ENCODE data around the gene RREB1. TPM values are rescaled to one million over a fixed set of nuclear protein-coding genes. Genes with fewer than 3 reads are reported as not detected.

Gene RREB1
- total RNA-seq, 1 donor from 2014 or later: 41.8 TPM

DNA sequence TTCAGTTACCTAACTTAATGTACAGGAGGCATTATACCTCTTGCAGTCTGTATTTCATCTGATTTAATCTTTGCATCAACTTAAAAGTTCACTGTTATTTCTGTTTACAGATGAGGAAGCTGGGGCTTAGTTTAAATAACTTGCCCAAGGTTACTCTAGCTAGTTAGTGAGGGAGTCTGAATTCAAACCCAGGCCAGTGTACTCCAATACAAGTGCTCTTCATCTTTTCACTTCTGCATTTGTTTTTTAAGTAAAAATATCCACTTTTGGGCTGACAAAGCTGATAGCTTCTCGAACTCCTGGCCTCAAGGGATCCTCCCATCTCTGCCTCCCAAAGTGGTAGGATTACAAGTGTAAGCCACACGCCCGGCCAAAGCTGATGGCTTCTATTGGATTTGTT is 23.6 kb downstream of the RREB1 start:
- Histone ChIP-seq H3K4me3 (ENCODE audit: insufficient read depth, low read depth, low read length) (no peak overlapping the region), H2AFZ (ENCODE audit: low read depth, low read length) (no peak overlapping the region), H3K27me3 (ENCODE audit: insufficient read depth, low read length) (no peaks in the 10 kb centered on the region), H3K36me3 (ENCODE audit: insufficient read depth, low read length) (no peaks in the 10 kb centered on the region), H3K4me1 (ENCODE audit: insufficient read depth, low read length) (peaks cover 4% of the 10 kb centered on the region), H3K27ac (ENCODE audit: low read depth, low read length) (no peak overlapping the region), H4K20me1 (ENCODE audit: insufficient read depth, low read length) (peaks cover 89% of the 10 kb centered on the region), H3K9me3 (ENCODE audit: insufficient read depth, low read depth, low read length) (no peaks in the 10 kb centered on the region), H3K4me2 (ENCODE audit: low read length) (no peak overlapping the region), H3K79me2 (ENCODE audit: insufficient read depth, low read length) (peaks cover 97% of the 10 kb centered on the region), H3K9ac (ENCODE audit: low read length) (no peak overlapping the region)
- Mint-ChIP-seq H3K4me3 (ENCODE audit: unreplicated experiment) (no peak overlapping the region), H3K27ac (ENCODE audit: unreplicated experiment) (no peak overlapping the region), H3K36me3 (ENCODE audit: low read depth, unreplicated experiment) (no peaks in the 10 kb centered on the region), H3K4me1 (ENCODE audit: low read depth, unreplicated experiment) (peaks cover 24% of the 10 kb centered on the region), H3K9me3 (ENCODE audit: unreplicated experiment) (no peaks in the 10 kb centered on the region), H3K27me3 (ENCODE audit: low read depth, unreplicated experiment) (no peaks in the 10 kb centered on the region)
- TF ChIP-seq, protein P1, sequence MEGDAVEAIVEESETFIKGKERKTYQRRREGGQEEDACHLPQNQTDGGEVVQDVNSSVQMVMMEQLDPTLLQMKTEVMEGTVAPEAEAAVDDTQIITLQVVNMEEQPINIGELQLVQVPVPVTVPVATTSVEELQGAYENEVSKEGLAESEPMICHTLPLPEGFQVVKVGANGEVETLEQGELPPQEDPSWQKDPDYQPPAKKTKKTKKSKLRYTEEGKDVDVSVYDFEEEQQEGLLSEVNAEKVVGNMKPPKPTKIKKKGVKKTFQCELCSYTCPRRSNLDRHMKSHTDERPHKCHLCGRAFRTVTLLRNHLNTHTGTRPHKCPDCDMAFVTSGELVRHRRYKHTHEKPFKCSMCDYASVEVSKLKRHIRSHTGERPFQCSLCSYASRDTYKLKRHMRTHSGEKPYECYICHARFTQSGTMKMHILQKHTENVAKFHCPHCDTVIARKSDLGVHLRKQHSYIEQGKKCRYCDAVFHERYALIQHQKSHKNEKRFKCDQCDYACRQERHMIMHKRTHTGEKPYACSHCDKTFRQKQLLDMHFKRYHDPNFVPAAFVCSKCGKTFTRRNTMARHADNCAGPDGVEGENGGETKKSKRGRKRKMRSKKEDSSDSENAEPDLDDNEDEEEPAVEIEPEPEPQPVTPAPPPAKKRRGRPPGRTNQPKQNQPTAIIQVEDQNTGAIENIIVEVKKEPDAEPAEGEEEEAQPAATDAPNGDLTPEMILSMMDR (IDR thresholded peaks at IDR 0.05; ENCODE audit: insufficient read depth, low read depth, low read length): no peak
- no peak for TF ChIP-seq EZH2 (IDR thresholded peaks at IDR 0.05; ENCODE audit: insufficient read depth, low read length)
- no peak for DNase-seq (ENCODE audit: low read depth)
- FAIRE-seq: no peak

DNA sequence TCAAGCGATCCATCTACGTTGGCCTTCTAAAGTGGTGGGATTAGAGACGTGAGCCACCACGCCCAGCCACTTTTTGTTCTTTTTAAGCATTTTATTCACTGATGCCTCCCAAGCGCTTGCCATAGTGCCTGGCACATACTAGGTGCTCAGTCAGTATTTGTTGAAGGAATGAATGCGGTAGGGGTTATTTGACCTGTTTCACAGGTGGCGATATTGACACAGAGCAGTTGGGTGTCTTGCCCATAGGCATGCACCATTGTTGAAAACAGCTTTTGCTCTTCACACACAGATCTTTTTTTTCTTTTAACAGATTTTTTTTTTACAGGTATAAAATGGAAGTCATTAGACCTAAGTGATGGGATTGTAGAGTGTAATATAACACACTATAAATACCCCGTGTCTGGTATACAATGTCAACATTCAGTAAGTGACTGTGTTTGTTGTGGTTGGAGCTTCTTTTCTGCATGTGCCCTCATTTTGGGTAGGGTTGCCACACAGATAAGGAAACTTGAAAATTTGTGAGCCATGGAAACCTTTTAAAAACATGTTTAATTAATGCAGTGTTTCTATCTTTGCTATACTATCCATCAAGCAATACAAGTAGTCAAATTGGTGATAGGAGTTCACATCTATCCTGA is 24.8 kb downstream of the RREB1 start:
- Mint-ChIP-seq H3K27ac (ENCODE audit: unreplicated experiment) (no peak overlapping the region), H3K9me3 (ENCODE audit: unreplicated experiment) (no peaks in the 10 kb centered on the region), H3K4me1 (ENCODE audit: low read depth, unreplicated experiment) (peaks cover 19% of the 10 kb centered on the region), H3K36me3 (ENCODE audit: low read depth, unreplicated experiment) (no peaks in the 10 kb centered on the region), H3K4me3 (ENCODE audit: unreplicated experiment) (no peak overlapping the region), H3K27me3 (ENCODE audit: low read depth, unreplicated experiment) (no peaks in the 10 kb centered on the region)
- H3K36me3 ChIP-seq (ENCODE audit: insufficient read depth, low read length): no peaks in the 10 kb centered on the region
- no peak overlapping the region for H3K9ac ChIP-seq (ENCODE audit: low read length)
- H3K4me3 ChIP-seq (ENCODE audit: insufficient read depth, low read depth, low read length): no peak overlapping the region
- no peak for TF ChIP-seq EZH2 (IDR thresholded peaks at IDR 0.05; ENCODE audit: insufficient read depth, low read length)
- FAIRE-seq: no peak
- no peaks in the 10 kb centered on the region for H3K27me3 ChIP-seq (ENCODE audit: insufficient read depth, low read length)
- H4K20me1 ChIP-seq (ENCODE audit: insufficient read depth, low read length): peaks cover 87% of the 10 kb centered on the region
- peaks cover 12% of the 10 kb centered on the region for H3K4me1 ChIP-seq (ENCODE audit: insufficient read depth, low read length)
- no peaks in the 10 kb centered on the region for H3K9me3 ChIP-seq (ENCODE audit: insufficient read depth, low read depth, low read length)
- no peak overlapping the region for H3K4me2 ChIP-seq (ENCODE audit: low read length)
- H3K27ac ChIP-seq (ENCODE audit: low read depth, low read length): no peak overlapping the region
- H2AFZ ChIP-seq (ENCODE audit: low read depth, low read length): no peak overlapping the region
- DNase-seq (ENCODE audit: low read depth): no peak
- peaks cover 97% of the 10 kb centered on the region for H3K79me2 ChIP-seq (ENCODE audit: insufficient read depth, low read length)

GRCh38 chr6:7134999-7135745 is 27.4 kb downstream of the RREB1 start:
- Histone ChIP-seq H3K9ac (ENCODE audit: low read length) (no peak overlapping the region), H3K4me2 (ENCODE audit: low read length) (no peak overlapping the region), H2AFZ (ENCODE audit: low read depth, low read length) (no peak overlapping the region), H3K27ac (ENCODE audit: low read depth, low read length) (no peak overlapping the region), H3K27me3 (ENCODE audit: insufficient read depth, low read length) (no peaks in the 10 kb centered on the region), H3K36me3 (ENCODE audit: insufficient read depth, low read length) (no peaks in the 10 kb centered on the region), H3K79me2 (ENCODE audit: insufficient read depth, low read length) (peaks cover 97% of the 10 kb centered on the region), H3K9me3 (ENCODE audit: insufficient read depth, low read depth, low read length) (no peaks in the 10 kb centered on the region), H3K4me3 (ENCODE audit: insufficient read depth, low read depth, low read length) (no peak overlapping the region), H4K20me1 (ENCODE audit: insufficient read depth, low read length) (peaks cover 65% of the 10 kb centered on the region), H3K4me1 (ENCODE audit: insufficient read depth, low read length) (peaks cover 17% of the 10 kb centered on the region)
- FAIRE-seq: no peak
- TF ChIP-seq, protein P1 (IDR thresholded peaks at IDR 0.05; ENCODE audit: insufficient read depth, low read depth, low read length): no peak
- TF ChIP-seq EZH2 (IDR thresholded peaks at IDR 0.05; ENCODE audit: insufficient read depth, low read length): no peak
- Mint-ChIP-seq H3K36me3 (ENCODE audit: low read depth, unreplicated experiment) (no peaks in the 10 kb centered on the region), H3K4me1 (ENCODE audit: low read depth, unreplicated experiment) (peaks cover 21% of the 10 kb centered on the region), H3K27me3 (ENCODE audit: low read depth, unreplicated experiment) (no peaks in the 10 kb centered on the region), H3K9me3 (ENCODE audit: unreplicated experiment) (no peaks in the 10 kb centered on the region), H3K4me3 (ENCODE audit: unreplicated experiment) (no peak overlapping the region), H3K27ac (ENCODE audit: unreplicated experiment) (no peak overlapping the region)
- DNase-seq (ENCODE audit: low read depth): no peak
